Body of pancreas (tissue), 4 donors: Measurements from ENCODE around the gene HTR2A. TPM values are rescaled to one million over a fixed set of nuclear protein-coding genes. Genes with fewer than 3 reads are reported as not detected.

Experiments
- ATAC-seq: fragments of 150-250 bp; one replicate; pipeline ENCODE4 v1.9.1; 2016
- DNase-seq, 4 donors: peaks; one replicate each; pipeline ENCODE4 v3.0.0-alpha.2; 2019
- H3K27ac ChIP-seq, 4 donors: fragments of 200-600 bp; sonication (generic); 1 replicate in 3 of 4; 2 replicates in 1 of 4; pipeline versions ENCODE4 v1.5.1 to v1.6.1; 2016 to 2019; ENCODE audit warnings: mild to moderate bottlenecking in 1 of 4, mixed read lengths in 1 of 4, moderate library complexity in 1 of 4
- H3K27me3 ChIP-seq, 2 donors: fragments of 200-600 bp; sonication (generic); one replicate each; pipeline ENCODE4 v1.6.0; 2016; ENCODE audit warnings: mild to moderate bottlenecking in 1 of 2
- H3K36me3 ChIP-seq, 2 donors: fragments of 200-600 bp; sonication (generic); replicated peaks in 1 of 2; 2 replicates each; pipeline ENCODE4 v1.5.1; 2016; ENCODE audit warnings: low read depth in 2 of 2; ENCODE audit not compliant: insufficient read depth in 1 of 2
- H3K4me1 ChIP-seq: fragments of 200-600 bp; sonication (generic); one replicate; pipeline ENCODE4 v1.6.0; 2016
- H3K4me3 ChIP-seq, 2 donors: fragments of 200-600 bp; sonication (generic); 1 replicate in 1 of 2; 2 replicates in 1 of 2; pipeline ENCODE4 v1.5.1; 2016 to 2019
- H3K9me3 ChIP-seq, 3 donors: fragments of 200-600 bp; sonication (generic); 1 replicate in 2 of 3; 2 replicates in 1 of 3; pipeline ENCODE4 v1.5.1; 2016
- POLR2A ChIP-seq, 3 donors: fragments of 450-650 bp; IDR thresholded peaks; one replicate each; pipeline ENCODE4 v1.6.1; 2016; ENCODE audit warnings: antibody characterized with exemption in 3 of 3, mild to moderate bottlenecking in 2 of 3
- WGBS, 2 donors: methylation state at CpG; one replicate each; pipeline ENCODE4 v1.1.5; 2017; 5-methylcytosine and 5-hydroxymethylcytosine counted together
- intact Hi-C: fragments of 100-400 bp; cut with DNase I; formaldehyde crosslinking; loops from one replicate; pipeline ENCODE4 v1.15.1; 2023
- total RNA-seq, 2 donors: library from RNA; depleted of rRNA; stranded (reverse); fragments of >200 nt; gene quantifications; one replicate each; pipeline ENCODE4 v1.1.0, GENCODE V29; 2016
- TF ChIP-seq, protein P1 (sequence below), 7 experiments: fragments of 450-650 bp in 4 of 7; fragments of 200-600 bp in 3 of 7; sonication (generic) in 3 of 7; IDR thresholded peaks; one replicate each; pipeline ENCODE4 v1.5.1; 2016 to 2019; ENCODE audit warnings: antibody characterized with exemption in 7 of 7

HTR2A gene
- total RNA-seq, 2 donors from 2014 or later = 0.26 TPM; not detected in 1

GRCh38 chr13:46782691-46783090, 114.2 kb downstream of the HTR2A start:
- Histone ChIP-seq H3K36me3 (peaks cover 0 to 14% of the 10 kb centered on the region in 2 donors), H3K27ac (no peak overlapping the region), H3K27me3 (no peaks in the 10 kb centered on the region), H3K4me3 (no peak overlapping the region), H3K4me1 (no peaks in the 10 kb centered on the region), H3K9me3 (no peaks in the 10 kb centered on the region)
- ATAC-seq (no peak), DNase-seq (no peak)
- TF ChIP-seq, protein P1, sequence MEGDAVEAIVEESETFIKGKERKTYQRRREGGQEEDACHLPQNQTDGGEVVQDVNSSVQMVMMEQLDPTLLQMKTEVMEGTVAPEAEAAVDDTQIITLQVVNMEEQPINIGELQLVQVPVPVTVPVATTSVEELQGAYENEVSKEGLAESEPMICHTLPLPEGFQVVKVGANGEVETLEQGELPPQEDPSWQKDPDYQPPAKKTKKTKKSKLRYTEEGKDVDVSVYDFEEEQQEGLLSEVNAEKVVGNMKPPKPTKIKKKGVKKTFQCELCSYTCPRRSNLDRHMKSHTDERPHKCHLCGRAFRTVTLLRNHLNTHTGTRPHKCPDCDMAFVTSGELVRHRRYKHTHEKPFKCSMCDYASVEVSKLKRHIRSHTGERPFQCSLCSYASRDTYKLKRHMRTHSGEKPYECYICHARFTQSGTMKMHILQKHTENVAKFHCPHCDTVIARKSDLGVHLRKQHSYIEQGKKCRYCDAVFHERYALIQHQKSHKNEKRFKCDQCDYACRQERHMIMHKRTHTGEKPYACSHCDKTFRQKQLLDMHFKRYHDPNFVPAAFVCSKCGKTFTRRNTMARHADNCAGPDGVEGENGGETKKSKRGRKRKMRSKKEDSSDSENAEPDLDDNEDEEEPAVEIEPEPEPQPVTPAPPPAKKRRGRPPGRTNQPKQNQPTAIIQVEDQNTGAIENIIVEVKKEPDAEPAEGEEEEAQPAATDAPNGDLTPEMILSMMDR (IDR thresholded peaks at IDR 0.05) = no peak
- no peak for TF ChIP-seq POLR2A (IDR thresholded peaks at IDR 0.05)
- intact Hi-C loops = no loop called here
- WGBS, 2 donors = 46 to 64% methylated on average over 2 of the region's 2 CpGs

DNA sequence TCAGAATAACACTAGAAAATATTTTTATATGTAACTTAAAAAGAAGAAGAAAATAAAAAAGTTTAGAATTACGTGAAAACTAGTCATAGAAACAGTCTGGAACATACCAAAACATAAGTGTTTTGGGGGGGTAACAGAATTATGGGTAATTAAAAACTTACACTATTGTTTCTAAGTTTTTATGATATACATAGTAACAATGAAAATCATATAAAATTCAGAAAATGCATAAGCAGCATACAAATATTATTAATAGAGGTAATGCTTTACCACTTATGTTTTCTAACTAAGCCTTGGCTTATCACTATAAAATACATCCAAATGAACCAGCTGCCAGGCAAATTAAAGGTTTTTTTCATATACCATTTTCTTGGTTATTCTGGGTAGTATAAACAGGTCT, 114.8 kb downstream of the HTR2A start:
- TF ChIP-seq, protein P1 (IDR thresholded peaks at IDR 0.05) = no peak
- no peak for TF ChIP-seq POLR2A (IDR thresholded peaks at IDR 0.05)
- intact Hi-C loops = no loop called here
- no peak for DNase-seq
- no peaks in the 10 kb centered on the region for H3K4me1 ChIP-seq
- no peak for ATAC-seq
- 82 to 91% methylated on average over 1 of the region's 1 CpG for WGBS, 2 donors
- H3K36me3 ChIP-seq = peaks cover 0 to 14% of the 10 kb centered on the region in 2 donors
- no peak overlapping the region for H3K4me3 ChIP-seq
- no peaks in the 10 kb centered on the region for H3K9me3 ChIP-seq
- H3K27ac ChIP-seq = no peak overlapping the region
- no peaks in the 10 kb centered on the region for H3K27me3 ChIP-seq

Other genes starting within 250 kb of the HTR2A start
- 10 to 100 TPM; 24.4 to 45.4 TPM for gene ESD, start 99.9 kb downstream of the HTR2A start, total RNA-seq